Stimulated activated CD4-positive, alpha-beta T cell treated with anti-CD3 and anti-CD28 coated beads, Interleukin-1b, Interleukin-23, amount 100 ng/mL, for 24 hours (primary cell): ENCODE results near the gene EMC1.
"Not testable (repeated sequence)": the region's sequence is repeated elsewhere in the genome, so short reads cannot be mapped to it uniquely, and the experiment has no call there.

ENCODE experiments used
- DNase-seq, 4 experiments: peaks; one replicate each; pipeline ENCODE4 v3.0.0-alpha.2; 2020; ENCODE audit warnings: low read depth in 4 of 4, low spot score in 1 of 4

EMC1 gene

GRCh38 chr1:19260211-19261138 lies 9.2 kb upstream of the EMC1 start:
- DNase-seq: no peak

- DNase-seq: no peak
Measured at GRCh38 chr1:19258353-19258752, 7.0 kb upstream of the EMC1 start.

GRCh38 chr1:19257178-19257914 lies 6.0 kb upstream of the EMC1 start:
- no peak for DNase-seq

- not testable (repeated sequence) for DNase-seq
Measured at GRCh38 chr1:19256301-19256700, 5.0 kb upstream of the EMC1 start.

- no peak for DNase-seq
Measured at GRCh38 chr1:19255288-19255687, 4.0 kb upstream of the EMC1 start.

GRCh38 chr1:19254416-19254815 lies 3.1 kb upstream of the EMC1 start:
- DNase-seq: no peak

GRCh38 chr1:19250629-19251304 lies 557 bp downstream of the EMC1 start:
- no peak for DNase-seq

GRCh38 chr1:19240673-19241538 lies 10.4 kb downstream of the EMC1 start:
- DNase-seq: peak; percentile 48 to 58 (median 50)

GRCh38 chr1:19239876-19240275 lies 11.4 kb downstream of the EMC1 start:
- DNase-seq: no peak

- DNase-seq: no peak
Measured at GRCh38 chr1:19234224-19234623, 17.1 kb downstream of the EMC1 start.

- no peak for DNase-seq
Measured at GRCh38 chr1:19232524-19232846, 18.8 kb downstream of the EMC1 start.

GRCh38 chr1:19231736-19232523 lies 19.4 kb downstream of the EMC1 start:
- not testable (repeated sequence) for DNase-seq

- DNase-seq: no peak
Measured at GRCh38 chr1:19229828-19230325, 21.4 kb downstream of the EMC1 start.

- no peak for DNase-seq
Measured at GRCh38 chr1:19229229-19229628, 22.1 kb downstream of the EMC1 start.

- no peak for DNase-seq
Measured at GRCh38 chr1:19222979-19223824, 28.1 kb downstream of the EMC1 start.

GRCh38 chr1:19222573-19222972 lies 28.8 kb downstream of the EMC1 start:
- no peak for DNase-seq

- no peak for DNase-seq
Measured at GRCh38 chr1:19220991-19221390, 30.3 kb downstream of the EMC1 start.

GRCh38 chr1:19220080-19220846 lies 31.1 kb downstream of the EMC1 start:
- DNase-seq: no peak
